Neuron (in vitro differentiated cells): ENCODE measurements around the gene TMEM80.

Source experiments
- H2AFZ ChIP-seq: one replicate; pipeline ENCODE4 v1.6.1; 2013; ENCODE audit warnings: low read depth, mild to moderate bottlenecking, inconsistent platforms, low read length, moderate library complexity
- H3K27me3 ChIP-seq: one replicate; pipeline ENCODE4 v1.6.1; 2013; ENCODE audit warnings: low read length; ENCODE audit not compliant: insufficient read depth
- H3K36me3 ChIP-seq: one replicate; pipeline ENCODE4 v1.6.1; 2013; ENCODE audit warnings: low read length; ENCODE audit not compliant: insufficient read depth
- H3K4me1 ChIP-seq: one replicate; pipeline ENCODE4 v1.6.1; 2013; ENCODE audit warnings: low read length; ENCODE audit not compliant: insufficient read depth
- H3K4me3 ChIP-seq: 2 replicates; pipeline ENCODE4 v1.5.1; 2013; ENCODE audit warnings: mild to moderate bottlenecking, low read length, moderate library complexity
- H3K9me3 ChIP-seq: one replicate; pipeline ENCODE4 v1.6.1; 2013; ENCODE audit warnings: low read length

The TMEM80 gene

GRCh38 chr11:698493-699115 is 3.0 kb downstream of the TMEM80 start:
- peaks cover 22% of the 10 kb centered on the region for H3K36me3 ChIP-seq
- H3K27me3 ChIP-seq: no peaks in the 10 kb centered on the region
- H2AFZ ChIP-seq: no peak overlapping the region
- peaks cover 17% of the 10 kb centered on the region for H3K4me1 ChIP-seq
- H3K4me3 ChIP-seq: no peak overlapping the region
- no peaks in the 10 kb centered on the region for H3K9me3 ChIP-seq

GRCh38 chr11:699116-699508 is 3.5 kb downstream of the TMEM80 start:
- peaks cover 12% of the 10 kb centered on the region for H3K4me1 ChIP-seq
- no peaks in the 10 kb centered on the region for H3K9me3 ChIP-seq
- H2AFZ ChIP-seq: no peak overlapping the region
- no peaks in the 10 kb centered on the region for H3K27me3 ChIP-seq
- peaks cover 23% of the 10 kb centered on the region for H3K36me3 ChIP-seq
- H3K4me3 ChIP-seq: no peak overlapping the region

- Histone ChIP-seq H3K4me3 (no peak overlapping the region), H3K27me3 (no peaks in the 10 kb centered on the region), H3K9me3 (no peaks in the 10 kb centered on the region), H3K36me3 (peaks cover 23% of the 10 kb centered on the region), H2AFZ (no peak overlapping the region), H3K4me1 (peaks cover 7% of the 10 kb centered on the region)
Observed at GRCh38 chr11:699753-700152, 4.1 kb downstream of the TMEM80 start.

GRCh38 chr11:701741-702461 is 6.3 kb downstream of the TMEM80 start:
- Histone ChIP-seq H3K4me1 (peaks cover 8% of the 10 kb centered on the region), H3K9me3 (no peaks in the 10 kb centered on the region), H3K36me3 (peaks cover 23% of the 10 kb centered on the region), H2AFZ (no peak overlapping the region), H3K27me3 (no peaks in the 10 kb centered on the region), H3K4me3 (no peak overlapping the region)

GRCh38 chr11:702462-703461 is 7.1 kb downstream of the TMEM80 start:
- H2AFZ ChIP-seq: no peak overlapping the region
- H3K4me1 ChIP-seq: peaks cover 13% of the 10 kb centered on the region
- H3K36me3 ChIP-seq: peaks cover 23% of the 10 kb centered on the region
- no peaks in the 10 kb centered on the region for H3K27me3 ChIP-seq
- no peaks in the 10 kb centered on the region for H3K9me3 ChIP-seq
- H3K4me3 ChIP-seq: no peak overlapping the region

- H3K4me3 ChIP-seq: no peak overlapping the region
- H3K36me3 ChIP-seq: peaks cover 22% of the 10 kb centered on the region
- no peaks in the 10 kb centered on the region for H3K9me3 ChIP-seq
- H2AFZ ChIP-seq: no peak overlapping the region
- H3K27me3 ChIP-seq: no peaks in the 10 kb centered on the region
- H3K4me1 ChIP-seq: peaks cover 16% of the 10 kb centered on the region
Observed at GRCh38 chr11:703506-703905, 7.9 kb downstream of the TMEM80 start.

GRCh38 chr11:704228-704674 is 8.6 kb downstream of the TMEM80 start:
- H3K9me3 ChIP-seq: no peaks in the 10 kb centered on the region
- H2AFZ ChIP-seq: no peak overlapping the region
- H3K4me1 ChIP-seq: peaks cover 16% of the 10 kb centered on the region
- H3K36me3 ChIP-seq: peaks cover 18% of the 10 kb centered on the region
- H3K27me3 ChIP-seq: no peaks in the 10 kb centered on the region
- no peak overlapping the region for H3K4me3 ChIP-seq

- Histone ChIP-seq H3K4me3 (no peak overlapping the region), H3K36me3 (peaks cover 14% of the 10 kb centered on the region), H3K27me3 (no peaks in the 10 kb centered on the region), H3K9me3 (no peaks in the 10 kb centered on the region), H2AFZ (no peak overlapping the region), H3K4me1 (peaks cover 16% of the 10 kb centered on the region)
Observed at GRCh38 chr11:704781-705645, 9.4 kb downstream of the TMEM80 start.

- no peaks in the 10 kb centered on the region for H3K27me3 ChIP-seq
- H2AFZ ChIP-seq: no peak within 1 kb of the TSS
- H3K9me3 ChIP-seq: no peaks in the 10 kb centered on the region
- peaks cover 10% of the 10 kb centered on the region for H3K36me3 ChIP-seq
- peaks cover 16% of the 10 kb centered on the region for H3K4me1 ChIP-seq
- H3K4me3 ChIP-seq: no peak within 1 kb of the TSS
Observed at GRCh38 chr11:705646-706438, 10.2 kb downstream of the TMEM80 start, which contains the start of gene EPS8L2. Gene EPS8L2, plus strand, starts transcription at chr11:706231. Its CDS starts 3,177 bp downstream, at chr11:709408.

GRCh38 chr11:706439-706956 is 10.9 kb downstream of the TMEM80 start:
- no peak overlapping the region for H3K4me3 ChIP-seq
- H3K9me3 ChIP-seq: no peaks in the 10 kb centered on the region
- H3K27me3 ChIP-seq: no peaks in the 10 kb centered on the region
- peaks cover 10% of the 10 kb centered on the region for H3K36me3 ChIP-seq
- no peak overlapping the region for H2AFZ ChIP-seq
- peaks cover 17% of the 10 kb centered on the region for H3K4me1 ChIP-seq

- no peaks in the 10 kb centered on the region for H3K9me3 ChIP-seq
- peaks cover 17% of the 10 kb centered on the region for H3K4me1 ChIP-seq
- peaks cover 4% of the 10 kb centered on the region for H3K36me3 ChIP-seq
- no peak overlapping the region for H2AFZ ChIP-seq
- H3K4me3 ChIP-seq: no peak overlapping the region
- H3K27me3 ChIP-seq: no peaks in the 10 kb centered on the region
Observed at GRCh38 chr11:706957-707816, 11.6 kb downstream of the TMEM80 start.
